SK-N-MC (cell line): Measurements from ENCODE around the gene FAM221B.
A peak's percentile ranks its signal among the peaks of the same experiment; 100 is the strongest.

Experiments
- DNase-seq: peaks from one replicate; pipeline ENCODE4 v3.0.0-alpha.2; 2011; ENCODE audit warnings: low read depth, low spot score
- H3K27ac ChIP-seq: fragments of 200-600 bp; sonication (generic); 2 replicates; pipeline ENCODE4 v1.5.1; 2016; ENCODE audit warnings: mixed run types
- H3K36me3 ChIP-seq: fragments of 200-600 bp; sonication (generic); 2 replicates; pipeline ENCODE4 v1.6.1; 2017; ENCODE audit warnings: antibody characterized with exemption, low read length, mixed read lengths; ENCODE audit not compliant: insufficient read depth
- H3K4me3 ChIP-seq: fragments of 200-600 bp; sonication (generic); 2 replicates; pipeline ENCODE4 v1.5.1; 2016
- H3K9ac ChIP-seq: fragments of 200-600 bp; sonication (generic); 2 replicates; pipeline ENCODE4 v1.8.0; 2017; ENCODE audit warnings: mixed run types, mixed read lengths; ENCODE audit not compliant: insufficient read length
- H3K9me3 ChIP-seq: fragments of 200-600 bp; sonication (generic); 2 replicates; pipeline ENCODE4 v1.6.1; 2017; ENCODE audit warnings: low read depth, mild to moderate bottlenecking, antibody characterized with exemption, low read length, moderate library complexity, mixed read lengths
- EZH2 ChIP-seq: fragments of 200-600 bp; sonication (generic); IDR thresholded peaks from one replicate; pipeline ENCODE4 v1.6.1; 2017; ENCODE audit warnings: antibody characterized with exemption
- FOXP2 ChIP-seq: optimal IDR thresholded peaks from 2 replicates; pipeline ENCODE3; 2011; ENCODE audit warnings: mild to moderate bottlenecking, moderate library complexity; ENCODE audit not compliant: insufficient read depth; ENCODE audit errors: extremely low read length, control extremely low read depth
- POLR2AphosphoS5 ChIP-seq: IDR thresholded peaks from 2 replicates; pipeline ENCODE4 v1.6.1; 2012; ENCODE audit warnings: mild to moderate bottlenecking, low read depth, low read length, borderline replicate concordance

Gene FAM221B

DNA sequence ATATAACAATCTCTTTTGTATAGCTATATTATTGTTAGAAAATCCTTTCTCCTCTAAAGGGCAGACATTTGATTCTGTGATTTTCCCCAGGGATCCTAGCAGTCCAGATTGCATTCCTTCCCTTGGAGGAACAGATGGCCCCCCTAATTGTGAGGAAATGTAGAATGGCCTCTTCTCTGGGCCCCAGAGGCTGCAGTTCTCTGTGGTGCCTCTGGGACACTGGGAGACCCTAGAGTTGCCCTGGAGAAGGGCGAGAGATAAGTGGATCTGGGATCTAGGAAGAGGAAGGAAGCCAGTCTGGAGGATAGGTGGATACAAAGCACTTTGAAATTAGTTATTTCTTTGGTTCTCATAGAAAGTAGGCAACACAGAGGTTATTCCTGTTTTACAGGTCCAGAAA is 11.8 kb downstream of the FAM221B start:
- no peak for TF ChIP-seq FOXP2
- no peak for TF ChIP-seq EZH2
- TF ChIP-seq POLR2AphosphoS5: no peak
- H3K9ac ChIP-seq: no peak overlapping the region
- H3K9me3 ChIP-seq: no peaks in the 10 kb centered on the region
- H3K36me3 ChIP-seq: no peaks in the 10 kb centered on the region
- no peak for DNase-seq
- no peak overlapping the region for H3K4me3 ChIP-seq
- no peak overlapping the region for H3K27ac ChIP-seq

- DNase-seq: peak; percentile 98
- peak within 1 kb of the TSS; percentile 84 for H3K4me3 ChIP-seq
- H3K9ac ChIP-seq: peak within 1 kb of the TSS; percentile 85
- no peaks in the 10 kb centered on the region for H3K9me3 ChIP-seq
- H3K36me3 ChIP-seq: no peaks in the 10 kb centered on the region
- TF ChIP-seq POLR2AphosphoS5 (peak; percentile 93), EZH2 (no peak)
- H3K27ac ChIP-seq: peak within 1 kb of the TSS; percentile 60; the same call in 1 of the 2 replicates
Measured at GRCh38 chr9:35814841-35815543, 13.5 kb downstream of the FAM221B start, which contains the start of gene HINT2. HINT2 (minus strand) TSS chr9:35815042; CDS start chr9:35814979, 63 bp downstream.

DNA sequence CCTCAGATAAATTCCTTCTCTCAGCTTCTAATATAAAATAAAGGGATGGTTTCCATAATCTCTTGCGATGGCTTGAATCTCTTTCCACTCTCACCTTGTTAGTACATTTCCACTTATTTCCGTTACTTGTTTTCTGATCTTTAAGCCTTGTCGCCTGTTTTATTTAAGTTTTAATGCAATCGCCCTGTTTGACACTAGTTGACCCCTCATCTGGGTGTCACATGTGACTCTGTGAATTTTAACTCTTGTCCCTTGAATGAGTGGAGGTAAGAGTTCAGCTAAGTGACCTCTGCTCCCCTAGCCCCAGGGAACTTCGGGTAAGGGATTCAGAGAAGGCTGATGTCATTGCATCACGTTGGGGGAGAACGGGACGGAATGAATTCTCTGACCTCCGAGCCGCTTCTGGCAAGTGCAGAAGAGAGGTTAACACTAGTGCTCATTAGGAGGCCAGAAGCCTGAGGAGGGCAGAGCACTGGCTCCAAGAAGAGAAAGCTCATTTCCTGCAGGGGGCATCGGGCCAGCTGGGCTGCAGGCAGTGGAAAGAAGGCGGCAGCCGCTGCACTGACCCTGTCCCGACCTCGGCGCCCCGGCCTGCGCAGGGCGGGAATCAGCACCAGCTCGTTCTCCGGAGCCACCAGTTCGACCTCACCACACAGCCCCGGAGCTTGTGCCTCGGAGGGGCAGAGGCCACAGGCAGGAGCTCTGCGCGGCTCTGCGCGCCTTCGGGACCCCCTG is 14.3 kb downstream of the FAM221B start:
- peak overlapping the region; percentile 84 for H3K4me3 ChIP-seq
- peak overlapping the region; percentile 85 for H3K9ac ChIP-seq
- H3K27ac ChIP-seq: peak overlapping the region; percentile 60; the same call in 1 of the 2 replicates
- H3K36me3 ChIP-seq: no peaks in the 10 kb centered on the region
- no peak for TF ChIP-seq FOXP2
- TF ChIP-seq EZH2: no peak
- no peak for TF ChIP-seq POLR2AphosphoS5
- no peak for DNase-seq
- no peaks in the 10 kb centered on the region for H3K9me3 ChIP-seq

- DNase-seq: no peak
- H3K27ac ChIP-seq: no peak overlapping the region
- no peaks in the 10 kb centered on the region for H3K36me3 ChIP-seq
- peak overlapping the region; percentile 84 for H3K4me3 ChIP-seq
- H3K9me3 ChIP-seq: no peaks in the 10 kb centered on the region
- H3K9ac ChIP-seq: peak overlapping the region; percentile 85
- no peak for TF ChIP-seq FOXP2
- no peak for TF ChIP-seq EZH2
- TF ChIP-seq POLR2AphosphoS5: no peak
Measured at GRCh38 chr9:35813434-35814105, 15.0 kb downstream of the FAM221B start.

DNA sequence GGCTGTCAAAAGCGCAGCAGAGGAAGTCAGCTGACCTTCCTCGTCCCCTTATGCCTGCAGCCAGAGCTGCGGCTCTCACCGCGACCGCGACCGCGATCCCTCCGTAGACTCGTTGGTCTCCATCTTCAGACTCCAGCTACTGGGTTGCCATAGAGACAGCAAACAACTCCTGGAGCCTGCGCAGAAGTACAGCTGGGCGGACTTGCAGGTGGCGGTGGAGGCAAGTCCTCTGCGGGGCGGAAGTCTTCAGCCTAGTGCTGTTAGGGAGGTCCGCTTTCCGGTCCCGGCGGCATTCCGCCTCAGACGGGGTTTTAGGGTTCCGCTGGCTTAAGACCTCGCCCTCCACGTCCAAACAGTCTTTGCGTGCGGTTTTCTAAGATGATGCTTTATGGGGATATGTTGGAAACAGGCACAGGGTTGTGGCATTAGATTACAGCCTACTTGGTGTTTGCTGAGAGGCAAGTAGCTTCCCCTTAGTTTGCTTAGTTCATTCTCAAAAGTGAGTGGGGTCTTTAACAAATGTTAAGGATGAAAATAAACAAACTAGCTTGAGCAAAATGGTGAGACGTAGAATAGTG is 16.4 kb downstream of the FAM221B start, which contains the start of gene SPAG8:
Gene SPAG8, minus strand, starts transcription at position 238 of the 578 bp plus-strand sequence. Its CDS starts 115 bp downstream, at position 123.
- peak within 1 kb of the TSS; percentile 73 for H3K4me3 ChIP-seq
- H3K27ac ChIP-seq: peak within 1 kb of the TSS; percentile 51; the same call in 1 of the 2 replicates
- no peaks in the 10 kb centered on the region for H3K9me3 ChIP-seq
- TF ChIP-seq EZH2 (no peak), POLR2AphosphoS5 (peak; percentile 60), FOXP2 (peak; percentile 80)
- peak within 1 kb of the TSS; percentile 67 for H3K9ac ChIP-seq
- H3K36me3 ChIP-seq: no peaks in the 10 kb centered on the region
- no peak for DNase-seq

- no peak overlapping the region for H3K27ac ChIP-seq
- H3K9ac ChIP-seq: no peak overlapping the region
- H3K4me3 ChIP-seq: peak overlapping the region; percentile 73
- DNase-seq: no peak
- TF ChIP-seq POLR2AphosphoS5 (no peak), FOXP2 (no peak), EZH2 (no peak)
- H3K9me3 ChIP-seq: no peaks in the 10 kb centered on the region
- no peaks in the 10 kb centered on the region for H3K36me3 ChIP-seq
Measured at GRCh38 chr9:35811381-35812024, 17.0 kb downstream of the FAM221B start.

GRCh38 chr9:35810122-35810521 is 18.4 kb downstream of the FAM221B start:
- H3K36me3 ChIP-seq: no peaks in the 10 kb centered on the region
- no peak for TF ChIP-seq POLR2AphosphoS5
- no peak overlapping the region for H3K4me3 ChIP-seq
- no peak for DNase-seq
- H3K9me3 ChIP-seq: no peaks in the 10 kb centered on the region
- H3K27ac ChIP-seq: no peak overlapping the region
- H3K9ac ChIP-seq: no peak overlapping the region
